Left ventricle myocardium inferior (tissue), 1 donor: ENCODE measurements around the gene TBX2. TPM values are rescaled to one million over a fixed set of nuclear protein-coding genes. Genes with fewer than 3 reads are reported as not detected.

Experiments
- DNase-seq: peaks from one replicate; pipeline ENCODE4 v3.0.0-alpha.2; 2020
- H3K27ac ChIP-seq: fragments of 200-600 bp; replicated peaks from 2 replicates; pipeline ENCODE4 v1.8.0; 2021
- H3K27me3 ChIP-seq: fragments of 200-600 bp; 2 replicates; pipeline ENCODE4 v1.8.0; 2021; ENCODE audit warnings: low read depth
- H3K36me3 ChIP-seq: fragments of 200-600 bp; 2 replicates; pipeline ENCODE4 v1.8.0; 2021
- H3K4me1 ChIP-seq: fragments of 200-600 bp; 2 replicates; pipeline ENCODE4 v1.8.0; 2021
- H3K4me3 ChIP-seq: fragments of 200-600 bp; 2 replicates; pipeline ENCODE4 v1.8.0; 2021; ENCODE audit warnings: mild to moderate bottlenecking, moderate library complexity
- H3K9me3 ChIP-seq: fragments of 200-600 bp; replicated peaks from 2 replicates; pipeline ENCODE4 v1.8.0; 2021
- intact Hi-C: fragments of 100-400 bp; cut with micrococcal nuclease; formaldehyde crosslinking; loops from one replicate; pipeline ENCODE4 v1.11.0; 2022
- total RNA-seq: library from RNA; stranded (reverse); fragmentation: NEBNext Ultra II Directional; extraction: Animal tissue kit (Norgen Biotek cat#: 25700); gene quantifications from one replicate; pipeline ENCODE4 v1.2.1, GENCODE V29; 2021
- TF ChIP-seq, protein P1 (sequence below): fragments of 200-600 bp; IDR thresholded peaks from 2 replicates; pipeline ENCODE4 v1.8.0; 2021; ENCODE audit warnings: antibody characterized with exemption, mild to moderate bottlenecking, borderline replicate concordance
- donor health status: DM: no; HTN: yes; CAD: no; lungs with severe emphysema.

The TBX2 gene
- total RNA-seq, 1 donor from 2014 or later = 8.2 TPM

DNA sequence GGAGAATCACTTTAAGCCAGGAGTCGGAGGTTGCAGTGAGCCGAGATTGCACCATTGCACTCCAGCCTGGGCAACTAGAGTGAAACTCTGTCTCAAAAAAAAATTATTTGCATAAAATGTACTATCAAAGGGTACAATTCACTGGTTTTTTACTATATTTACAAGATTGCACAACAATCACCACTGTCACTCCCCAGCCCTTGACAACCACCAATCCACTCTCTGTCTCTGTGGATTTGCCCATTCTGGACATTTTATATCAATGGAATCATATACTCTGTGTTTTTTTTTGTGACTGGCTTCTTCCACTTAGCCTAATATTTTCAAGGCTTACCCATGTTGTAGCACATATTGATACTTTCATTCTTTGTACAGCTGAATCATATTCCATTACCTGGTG lies 18.8 kb downstream of the TBX2 start:
- H3K4me1 ChIP-seq = peaks cover 33% of the 10 kb centered on the region
- peaks cover 46% of the 10 kb centered on the region for H3K27me3 ChIP-seq
- intact Hi-C loops = loop anchor here (10.0 kb wide), 1 partner anchor 126 kb away; no protein-coding TSS in a partner anchor

DNA sequence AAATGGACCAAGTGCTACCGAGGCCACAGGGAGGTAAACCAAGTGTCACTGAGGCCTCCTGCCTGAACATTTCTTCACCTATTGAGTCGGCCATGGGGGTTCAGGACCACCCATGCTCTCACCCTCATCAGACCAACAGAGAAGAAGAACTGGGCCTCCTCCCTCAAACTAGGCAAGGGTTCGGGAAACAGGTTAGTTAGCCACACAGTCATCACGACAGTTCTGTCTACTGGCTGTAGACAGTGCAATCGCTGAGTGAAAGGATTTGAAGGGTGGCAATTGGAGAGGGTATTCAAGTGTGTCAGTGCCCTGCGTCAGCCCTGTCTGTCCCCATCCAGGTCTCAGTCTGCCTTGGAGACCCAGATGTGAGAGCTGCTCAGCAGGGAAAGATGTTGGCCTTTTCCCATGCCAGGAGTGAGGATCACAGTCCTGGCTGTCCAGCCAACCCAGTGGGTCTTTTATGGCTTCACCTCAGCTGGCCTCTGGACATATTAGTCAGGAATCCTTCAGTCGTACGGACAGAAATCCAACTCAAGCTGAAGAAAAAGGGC lies 19.9 kb downstream of the TBX2 start:
- intact Hi-C loops = loop anchor here (10.0 kb wide), 1 partner anchor 125 kb away; no protein-coding TSS in a partner anchor
- Histone ChIP-seq H3K27ac (no peak overlapping the region), H3K4me3 (no peak overlapping the region), H3K9me3 (no peaks in the 10 kb centered on the region), H3K27me3 (peaks cover 57% of the 10 kb centered on the region), H3K36me3 (no peaks in the 10 kb centered on the region), H3K4me1 (peaks cover 22% of the 10 kb centered on the region)
- TF ChIP-seq, protein P1, sequence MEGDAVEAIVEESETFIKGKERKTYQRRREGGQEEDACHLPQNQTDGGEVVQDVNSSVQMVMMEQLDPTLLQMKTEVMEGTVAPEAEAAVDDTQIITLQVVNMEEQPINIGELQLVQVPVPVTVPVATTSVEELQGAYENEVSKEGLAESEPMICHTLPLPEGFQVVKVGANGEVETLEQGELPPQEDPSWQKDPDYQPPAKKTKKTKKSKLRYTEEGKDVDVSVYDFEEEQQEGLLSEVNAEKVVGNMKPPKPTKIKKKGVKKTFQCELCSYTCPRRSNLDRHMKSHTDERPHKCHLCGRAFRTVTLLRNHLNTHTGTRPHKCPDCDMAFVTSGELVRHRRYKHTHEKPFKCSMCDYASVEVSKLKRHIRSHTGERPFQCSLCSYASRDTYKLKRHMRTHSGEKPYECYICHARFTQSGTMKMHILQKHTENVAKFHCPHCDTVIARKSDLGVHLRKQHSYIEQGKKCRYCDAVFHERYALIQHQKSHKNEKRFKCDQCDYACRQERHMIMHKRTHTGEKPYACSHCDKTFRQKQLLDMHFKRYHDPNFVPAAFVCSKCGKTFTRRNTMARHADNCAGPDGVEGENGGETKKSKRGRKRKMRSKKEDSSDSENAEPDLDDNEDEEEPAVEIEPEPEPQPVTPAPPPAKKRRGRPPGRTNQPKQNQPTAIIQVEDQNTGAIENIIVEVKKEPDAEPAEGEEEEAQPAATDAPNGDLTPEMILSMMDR = no peak
- DNase-seq = no peak

More for the DNA sequence above, 18.8 kb downstream of the TBX2 start:
- no peak for DNase-seq
- Histone ChIP-seq H3K9me3 (no peaks in the 10 kb centered on the region), H3K36me3 (no peaks in the 10 kb centered on the region), H3K4me3 (no peak overlapping the region), H3K27ac (no peak overlapping the region)
- TF ChIP-seq, protein P1 = no peak

DNA sequence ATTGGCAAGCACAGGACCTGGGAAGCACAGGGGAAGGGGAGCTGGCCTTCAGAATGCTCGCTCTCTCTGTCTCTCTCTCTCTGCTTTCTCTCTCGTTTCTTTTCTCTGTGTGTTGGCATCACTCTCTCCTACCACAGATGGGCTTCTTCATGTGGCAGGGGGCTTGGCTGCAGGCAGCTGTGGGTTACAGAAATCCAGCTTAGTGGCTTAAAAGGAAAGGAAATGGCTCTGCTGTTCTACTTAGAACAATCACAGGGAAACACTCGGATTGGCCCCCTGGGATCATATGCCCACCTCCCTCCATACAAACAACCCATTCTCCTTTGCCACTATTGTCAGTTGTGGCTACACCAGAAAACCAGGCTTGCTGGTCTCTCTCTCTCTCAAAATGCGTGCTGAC lies 20.4 kb downstream of the TBX2 start:
- Histone ChIP-seq H3K9me3 (no peaks in the 10 kb centered on the region), H3K4me1 (peaks cover 17% of the 10 kb centered on the region), H3K36me3 (no peaks in the 10 kb centered on the region), H3K27ac (no peak overlapping the region), H3K4me3 (no peak overlapping the region), H3K27me3 (peaks cover 62% of the 10 kb centered on the region)
- DNase-seq = no peak
- TF ChIP-seq, protein P1 = no peak
- intact Hi-C loops = no loop called here

DNA sequence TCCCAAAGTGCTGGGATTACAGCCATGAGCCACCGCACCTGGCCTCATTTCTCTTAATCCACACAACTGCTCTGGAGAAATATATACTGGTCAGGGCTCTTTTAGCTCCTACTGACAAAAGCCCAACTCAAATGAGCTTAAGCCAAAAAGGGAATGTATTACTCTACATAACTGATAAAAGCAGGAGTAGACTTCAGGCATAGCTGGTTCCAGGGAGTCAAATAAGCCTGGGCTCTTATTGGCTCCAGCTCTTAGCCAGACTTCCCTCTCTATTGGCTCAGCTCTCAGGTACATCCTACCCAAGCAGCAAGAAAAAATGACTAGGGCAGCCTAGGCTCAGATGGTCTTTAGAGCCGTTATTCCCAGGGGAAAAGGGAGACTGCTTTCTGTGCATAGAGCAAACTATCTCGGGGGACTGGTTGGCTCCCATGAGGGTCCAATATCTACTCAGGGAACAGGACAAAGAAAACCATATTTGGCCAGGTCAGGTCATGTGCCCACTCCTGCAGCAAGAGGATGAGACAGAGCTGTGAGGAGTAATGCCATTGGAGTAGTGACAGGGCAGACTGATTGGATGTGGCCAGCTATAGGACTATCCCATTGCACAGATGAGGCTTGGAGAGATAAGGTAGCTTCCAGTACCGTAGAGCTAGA lies 21.2 kb downstream of the TBX2 start:
- DNase-seq = no peak
- TF ChIP-seq, protein P1 = no peak
- Histone ChIP-seq H3K4me3 (no peak overlapping the region), H3K27me3 (peaks cover 70% of the 10 kb centered on the region), H3K4me1 (peaks cover 15% of the 10 kb centered on the region), H3K36me3 (no peaks in the 10 kb centered on the region), H3K9me3 (no peaks in the 10 kb centered on the region), H3K27ac (no peak overlapping the region)
- intact Hi-C loops = no loop called here

DNA sequence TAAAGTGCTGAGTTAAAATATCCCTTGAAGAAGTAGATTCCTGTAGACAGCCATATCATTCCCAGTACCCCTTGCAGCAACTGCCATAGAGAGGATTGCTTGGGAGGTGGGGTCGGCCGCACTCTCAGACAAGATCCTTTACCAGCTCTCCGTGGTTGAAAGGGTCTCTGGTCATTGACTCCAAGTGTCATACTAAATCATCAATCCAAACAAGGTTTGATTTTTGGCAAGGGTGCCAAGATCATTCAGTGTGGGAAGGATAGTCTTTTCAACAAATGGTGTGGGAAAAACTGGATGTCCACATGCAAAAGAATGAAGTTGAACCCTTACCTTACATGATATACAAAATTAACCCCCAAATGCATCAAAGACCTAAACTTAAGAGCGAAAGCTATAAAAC lies 21.8 kb downstream of the TBX2 start:
- H3K27me3 ChIP-seq = peaks cover 76% of the 10 kb centered on the region
- peaks cover 9% of the 10 kb centered on the region for H3K4me1 ChIP-seq
- DNase-seq = no peak
- H3K36me3 ChIP-seq = no peaks in the 10 kb centered on the region
- intact Hi-C loops = no loop called here
- H3K27ac ChIP-seq = no peak overlapping the region
- no peak overlapping the region for H3K4me3 ChIP-seq
- TF ChIP-seq, protein P1 = no peak
- no peaks in the 10 kb centered on the region for H3K9me3 ChIP-seq
